Tibial nerve (tissue), 4 donors: ENCODE results near the gene IGF2R. TPM values are rescaled to one million over a fixed set of nuclear protein-coding genes. Genes with fewer than 3 reads are reported as not detected.

ENCODE experiments used
- DNase-seq, 2 donors: peaks; one replicate each; pipeline ENCODE4 v3.0.0-alpha.2; 2019; ENCODE audit warnings: low spot score in 2 of 2
- H3K27ac ChIP-seq, 4 donors: fragments of 200-600 bp; sonication (generic) in 3 of 4; one replicate each; pipeline ENCODE4 v1.5.1; 2017 to 2019; ENCODE audit warnings: mild to moderate bottlenecking in 1 of 4
- H3K27me3 ChIP-seq, 2 donors: fragments of 200-600 bp; sonication (generic) in 1 of 2; one replicate each; pipeline versions ENCODE4 v1.5.1 to v1.6.0; 2017 to 2019
- H3K36me3 ChIP-seq, 3 donors: fragments of 200-600 bp; sonication (generic); one replicate each; pipeline ENCODE4 v1.5.1; 2018 to 2019
- H3K4me1 ChIP-seq, 4 donors: fragments of 200-600 bp; sonication (generic) in 3 of 4; one replicate each; pipeline ENCODE4 v1.5.1; 2017 to 2019
- H3K4me3 ChIP-seq, 4 donors: fragments of 200-600 bp; sonication (generic) in 3 of 4; one replicate each; pipeline ENCODE4 v1.5.1; 2017 to 2019; ENCODE audit warnings: mild to moderate bottlenecking in 1 of 4, moderate library complexity in 1 of 4
- H3K9me3 ChIP-seq, 4 donors: fragments of 200-600 bp; sonication (generic) in 3 of 4; one replicate each; pipeline ENCODE4 v1.5.1; 2017 to 2019
- EP300 ChIP-seq, 2 donors: sonication (generic); formaldehyde crosslinking; IDR thresholded peaks; one replicate each; pipeline ENCODE4 v1.6.1; 2017; ENCODE audit warnings: antibody characterized with exemption in 2 of 2, mild to moderate bottlenecking in 1 of 2
- POLR2A ChIP-seq, 2 donors: fragments of 450-650 bp; IDR thresholded peaks; one replicate each; pipeline ENCODE4 v1.6.1; 2017; ENCODE audit warnings: antibody characterized with exemption in 2 of 2, mild to moderate bottlenecking in 2 of 2, moderate library complexity in 2 of 2
- WGBS, 2 donors: methylation state at CpG; one replicate each; pipeline ENCODE4 v1.1.5; 2018; 5-methylcytosine and 5-hydroxymethylcytosine counted together
- total RNA-seq, 4 donors: library from RNA; depleted of rRNA; stranded (reverse); fragments of >200 nt; gene quantifications; one replicate each; pipeline ENCODE4 v1.1.0, GENCODE V29; 2016
- TF ChIP-seq, protein P1 (sequence below), 5 experiments: fragments of 200-600 bp in 3 of 5; fragments of 450-650 bp in 2 of 5; sonication (generic) in 3 of 5; IDR thresholded peaks; one replicate each; pipeline ENCODE4 v1.5.1; 2016 to 2019; ENCODE audit warnings: antibody characterized with exemption in 5 of 5, mild to moderate bottlenecking in 3 of 5, moderate library complexity in 2 of 5

IGF2R gene
- total RNA-seq, 4 donors from 2014 or later = 60.1 to 81.3 (median 68.5) TPM

DNA sequence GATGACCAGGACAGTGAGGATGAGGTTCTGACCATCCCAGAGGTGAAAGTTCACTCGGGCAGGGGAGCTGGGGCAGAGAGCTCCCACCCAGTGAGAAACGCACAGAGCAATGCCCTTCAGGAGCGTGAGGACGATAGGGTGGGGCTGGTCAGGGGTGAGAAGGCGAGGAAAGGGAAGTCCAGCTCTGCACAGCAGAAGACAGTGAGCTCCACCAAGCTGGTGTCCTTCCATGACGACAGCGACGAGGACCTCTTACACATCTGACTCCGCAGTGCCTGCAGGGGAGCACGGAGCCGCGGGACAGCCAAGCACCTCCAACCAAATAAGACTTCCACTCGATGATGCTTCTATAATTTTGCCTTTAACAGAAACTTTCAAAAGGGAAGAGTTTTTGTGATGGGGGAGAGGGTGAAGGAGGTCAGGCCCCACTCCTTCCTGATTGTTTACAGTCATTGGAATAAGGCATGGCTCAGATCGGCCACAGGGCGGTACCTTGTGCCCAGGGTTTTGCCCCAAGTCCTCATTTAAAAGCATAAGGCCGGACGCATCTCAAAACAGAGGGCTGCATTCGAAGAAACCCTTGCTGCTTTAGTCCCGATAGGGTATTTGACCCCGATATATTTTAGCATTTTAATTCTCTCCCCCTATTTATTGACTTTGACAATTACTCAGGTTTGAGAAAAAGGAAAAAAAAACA lies 136.1 kb downstream of the IGF2R start:
- H3K36me3 ChIP-seq = peaks cover 0 to 69% (median 4%) of the 10 kb centered on the region in 3 donors
- H3K27ac ChIP-seq = no peak overlapping the region
- 92 to 94% methylated on average over 20 of the region's 20 CpGs for WGBS, 2 donors
- H3K4me1 ChIP-seq = peaks cover 0 to 11% (median 0%) of the 10 kb centered on the region in 4 donors
- H3K27me3 ChIP-seq = no peaks in the 10 kb centered on the region
- TF ChIP-seq POLR2A (IDR thresholded peaks at IDR 0.05) (no peak), EP300 (IDR thresholded peaks at IDR 0.05) (no peak)
- TF ChIP-seq, protein P1, sequence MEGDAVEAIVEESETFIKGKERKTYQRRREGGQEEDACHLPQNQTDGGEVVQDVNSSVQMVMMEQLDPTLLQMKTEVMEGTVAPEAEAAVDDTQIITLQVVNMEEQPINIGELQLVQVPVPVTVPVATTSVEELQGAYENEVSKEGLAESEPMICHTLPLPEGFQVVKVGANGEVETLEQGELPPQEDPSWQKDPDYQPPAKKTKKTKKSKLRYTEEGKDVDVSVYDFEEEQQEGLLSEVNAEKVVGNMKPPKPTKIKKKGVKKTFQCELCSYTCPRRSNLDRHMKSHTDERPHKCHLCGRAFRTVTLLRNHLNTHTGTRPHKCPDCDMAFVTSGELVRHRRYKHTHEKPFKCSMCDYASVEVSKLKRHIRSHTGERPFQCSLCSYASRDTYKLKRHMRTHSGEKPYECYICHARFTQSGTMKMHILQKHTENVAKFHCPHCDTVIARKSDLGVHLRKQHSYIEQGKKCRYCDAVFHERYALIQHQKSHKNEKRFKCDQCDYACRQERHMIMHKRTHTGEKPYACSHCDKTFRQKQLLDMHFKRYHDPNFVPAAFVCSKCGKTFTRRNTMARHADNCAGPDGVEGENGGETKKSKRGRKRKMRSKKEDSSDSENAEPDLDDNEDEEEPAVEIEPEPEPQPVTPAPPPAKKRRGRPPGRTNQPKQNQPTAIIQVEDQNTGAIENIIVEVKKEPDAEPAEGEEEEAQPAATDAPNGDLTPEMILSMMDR (IDR thresholded peaks at IDR 0.05) = no peak
- H3K9me3 ChIP-seq = no peaks in the 10 kb centered on the region
- no peak overlapping the region for H3K4me3 ChIP-seq
- DNase-seq = no peak

DNA sequence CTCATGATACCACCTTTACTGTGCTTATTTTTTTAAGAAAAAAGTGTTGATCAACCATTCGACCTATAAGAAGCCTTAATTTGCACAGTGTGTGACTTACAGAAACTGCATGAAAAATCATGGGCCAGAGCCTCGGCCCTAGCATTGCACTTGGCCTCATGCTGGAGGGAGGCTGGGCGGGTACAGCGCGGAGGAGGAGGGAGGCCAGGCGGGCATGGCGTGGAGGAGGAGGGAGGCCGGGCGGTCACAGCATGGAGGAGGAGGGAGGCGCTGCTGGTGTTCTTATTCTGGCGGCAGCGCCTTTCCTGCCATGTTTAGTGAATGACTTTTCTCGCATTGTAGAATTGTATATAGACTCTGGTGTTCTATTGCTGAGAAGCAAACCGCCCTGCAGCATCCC lies 137.1 kb downstream of the IGF2R start:
- no peak for DNase-seq
- Histone ChIP-seq H3K27ac (no peak overlapping the region), H3K4me1 (peaks cover 0 to 9% (median 0%) of the 10 kb centered on the region in 4 donors), H3K27me3 (no peaks in the 10 kb centered on the region), H3K36me3 (peaks cover 0 to 77% (median 4%) of the 10 kb centered on the region in 3 donors), H3K9me3 (no peaks in the 10 kb centered on the region), H3K4me3 (no peak overlapping the region)
- 94% methylated on average over 14 of the region's 14 CpGs for WGBS, 2 donors
- TF ChIP-seq EP300 (IDR thresholded peaks at IDR 0.05) (no peak), POLR2A (IDR thresholded peaks at IDR 0.05) (no peak)
- TF ChIP-seq, protein P1 (IDR thresholded peaks at IDR 0.05) = no peak

DNA sequence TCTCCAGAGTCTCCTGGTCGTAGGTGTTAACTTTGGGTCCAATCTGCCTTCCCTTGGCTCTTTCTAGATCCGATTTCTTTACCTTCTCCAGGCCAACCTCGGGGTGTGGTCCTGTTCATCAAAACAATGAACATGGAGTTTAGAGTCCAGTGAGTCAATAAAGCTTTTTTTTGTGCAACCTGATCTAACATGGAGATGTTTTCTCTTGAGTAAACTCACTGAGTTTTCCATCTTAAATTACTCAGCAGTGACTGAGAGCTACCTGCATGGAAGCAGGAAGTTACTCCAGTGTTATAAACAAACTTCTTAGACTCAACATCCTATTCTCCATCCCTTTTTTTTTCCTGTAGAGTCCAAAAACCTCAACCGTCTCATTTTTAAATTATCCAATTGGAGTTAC lies 137.8 kb downstream of the IGF2R start:
- TF ChIP-seq EP300 (IDR thresholded peaks at IDR 0.05) (no peak), POLR2A (IDR thresholded peaks at IDR 0.05) (no peak)
- TF ChIP-seq, protein P1 (IDR thresholded peaks at IDR 0.05) = no peak
- H3K36me3 ChIP-seq = peaks cover 0 to 72% (median 4%) of the 10 kb centered on the region in 3 donors
- H3K27me3 ChIP-seq = no peaks in the 10 kb centered on the region
- DNase-seq = no peak
- H3K27ac ChIP-seq = no peak overlapping the region
- H3K9me3 ChIP-seq = no peaks in the 10 kb centered on the region
- peaks cover 0 to 9% (median 0%) of the 10 kb centered on the region in 4 donors for H3K4me1 ChIP-seq
- no peak overlapping the region for H3K4me3 ChIP-seq
- 96% methylated on average over 4 of the region's 4 CpGs for WGBS, 2 donors

DNA sequence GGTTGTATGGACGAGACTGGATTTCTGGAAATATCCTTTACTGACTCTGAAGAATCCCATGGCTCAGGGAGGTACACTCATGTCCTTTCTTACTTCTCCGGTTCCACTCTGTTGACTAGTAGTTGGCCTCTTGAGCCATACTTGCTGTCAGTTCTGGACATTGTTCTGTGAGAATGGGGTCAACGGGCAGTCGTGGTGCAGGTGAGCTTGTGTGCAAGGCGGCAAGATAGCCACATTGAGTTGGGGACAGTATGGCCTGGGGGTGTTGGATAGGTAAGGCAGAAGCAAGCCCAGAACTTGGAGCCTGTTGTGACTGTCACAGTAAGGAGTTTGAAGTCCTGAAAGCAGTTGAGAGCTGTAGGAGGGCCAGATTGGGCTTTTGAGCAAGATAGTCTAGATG lies 139.2 kb downstream of the IGF2R start:
- Histone ChIP-seq H3K27ac (no peak overlapping the region), H3K9me3 (no peaks in the 10 kb centered on the region), H3K36me3 (peaks cover 0 to 70% (median 4%) of the 10 kb centered on the region in 3 donors), H3K4me1 (peaks cover 0 to 9% (median 0%) of the 10 kb centered on the region in 4 donors), H3K4me3 (no peak overlapping the region), H3K27me3 (no peaks in the 10 kb centered on the region)
- WGBS, 2 donors = 95 to 96% methylated on average over 5 of the region's 5 CpGs
- TF ChIP-seq POLR2A (IDR thresholded peaks at IDR 0.05) (no peak), EP300 (IDR thresholded peaks at IDR 0.05) (no peak)
- TF ChIP-seq, protein P1 (IDR thresholded peaks at IDR 0.05) = no peak
- DNase-seq = no peak

DNA sequence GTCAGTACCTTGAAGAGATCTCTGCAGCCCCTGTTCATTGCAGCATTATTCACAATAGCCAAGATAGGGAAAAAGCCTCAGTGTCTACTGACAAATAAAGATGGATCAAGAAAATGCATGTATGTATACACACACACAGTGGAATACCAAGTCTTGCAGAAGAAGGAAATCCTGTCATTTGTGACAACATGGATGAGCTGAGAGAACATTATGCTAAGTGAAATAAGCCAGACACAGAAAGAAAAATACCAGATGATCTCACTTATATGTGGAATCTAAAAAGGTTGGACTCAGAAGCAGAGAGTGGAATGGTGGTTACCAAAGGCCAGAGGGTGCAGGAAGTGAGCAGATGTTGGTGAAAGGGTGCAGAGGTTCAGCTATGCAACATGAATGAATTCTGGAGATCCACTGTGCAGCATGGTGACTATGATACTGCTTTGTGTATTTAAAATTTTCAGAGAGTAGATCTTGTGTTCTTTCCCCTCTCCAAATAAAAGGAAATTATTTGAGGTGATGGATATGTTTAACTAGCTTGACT lies 141.8 kb downstream of the IGF2R start:
- Histone ChIP-seq H3K27ac (no peak overlapping the region), H3K9me3 (no peaks in the 10 kb centered on the region), H3K36me3 (peaks cover 0 to 64% (median 0%) of the 10 kb centered on the region in 3 donors), H3K4me1 (no peaks in the 10 kb centered on the region), H3K4me3 (no peak overlapping the region), H3K27me3 (no peaks in the 10 kb centered on the region)
- no peak for TF ChIP-seq EP300 (IDR thresholded peaks at IDR 0.05)
- TF ChIP-seq, protein P1 (IDR thresholded peaks at IDR 0.05) = no peak
- TF ChIP-seq POLR2A (IDR thresholded peaks at IDR 0.05) = no peak
- DNase-seq = no peak
